ENCODE measurements around the gene FAM20A.

FAM20A gene

GRCh38 chr17:68559316-68559715 is 41.9 kb downstream of the FAM20A start:
- no peak for DNase-seq (ENCODE audit: low read depth)
- TF ChIP-seq CTCF (conservative IDR thresholded peaks at IDR 0.05; ENCODE audit: low read depth, low read length), result no peak

GRCh38 chr17:68556551-68556950 is 44.6 kb downstream of the FAM20A start:
- no peak for DNase-seq (ENCODE audit: low read depth)
- no peak overlapping the region for H3K4me3 ChIP-seq (ENCODE audit: low read length)
- TF ChIP-seq CTCF (conservative IDR thresholded peaks at IDR 0.05; ENCODE audit: low read depth, low read length), result no peak

More at GRCh38 chr17:68559316-68559715, 41.9 kb downstream of the FAM20A start:
- no peak overlapping the region for H3K4me3 ChIP-seq (ENCODE audit: low read length)

- no peak for DNase-seq (ENCODE audit: low read depth)
- no peak overlapping the region for H3K4me3 ChIP-seq (ENCODE audit: low read length)
- no peak for TF ChIP-seq CTCF (conservative IDR thresholded peaks at IDR 0.05; ENCODE audit: low read depth, low read length)
Measured at GRCh38 chr17:68544111-68544915, 56.9 kb downstream of the FAM20A start.

- DNase-seq (ENCODE audit: low read depth), result no peak
- H3K4me3 ChIP-seq (ENCODE audit: low read length), result no peak overlapping the region
- no peak for TF ChIP-seq CTCF (conservative IDR thresholded peaks at IDR 0.05; ENCODE audit: low read depth, low read length)
Measured at GRCh38 chr17:68542698-68543463, 58.3 kb downstream of the FAM20A start.

GRCh38 chr17:68541816-68542215 is 59.4 kb downstream of the FAM20A start:
- no peak for DNase-seq (ENCODE audit: low read depth)
- H3K4me3 ChIP-seq (ENCODE audit: low read length), result no peak overlapping the region
- no peak for TF ChIP-seq CTCF (conservative IDR thresholded peaks at IDR 0.05; ENCODE audit: low read depth, low read length)

- no peak overlapping the region for H3K4me3 ChIP-seq (ENCODE audit: low read length)
- TF ChIP-seq CTCF (conservative IDR thresholded peaks at IDR 0.05; ENCODE audit: low read depth, low read length), result no peak
- no peak for DNase-seq (ENCODE audit: low read depth)
Measured at GRCh38 chr17:68540981-68541380, 60.2 kb downstream of the FAM20A start.

Data from retinal pigment epithelial cell (primary cell).